GM21526 (cell line): ENCODE data around the gene VDAC1.
A peak's percentile ranks its signal among the peaks of the same experiment; 100 is the strongest.
"Not testable (repeated sequence)": the region's sequence is repeated elsewhere in the genome, so short reads cannot be mapped to it uniquely, and the experiment has no call there.

Source experiments
- ATAC-seq: cut with Tn5 transposase; IDR thresholded peaks from one replicate; pipeline ENCODE4 v1.9.1; 2021; ENCODE audit warnings: moderate library complexity; ENCODE audit not compliant: unreplicated experiment, low FRiP score

VDAC1 gene, protein sequence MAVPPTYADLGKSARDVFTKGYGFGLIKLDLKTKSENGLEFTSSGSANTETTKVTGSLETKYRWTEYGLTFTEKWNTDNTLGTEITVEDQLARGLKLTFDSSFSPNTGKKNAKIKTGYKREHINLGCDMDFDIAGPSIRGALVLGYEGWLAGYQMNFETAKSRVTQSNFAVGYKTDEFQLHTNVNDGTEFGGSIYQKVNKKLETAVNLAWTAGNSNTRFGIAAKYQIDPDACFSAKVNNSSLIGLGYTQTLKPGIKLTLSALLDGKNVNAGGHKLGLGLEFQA

DNA sequence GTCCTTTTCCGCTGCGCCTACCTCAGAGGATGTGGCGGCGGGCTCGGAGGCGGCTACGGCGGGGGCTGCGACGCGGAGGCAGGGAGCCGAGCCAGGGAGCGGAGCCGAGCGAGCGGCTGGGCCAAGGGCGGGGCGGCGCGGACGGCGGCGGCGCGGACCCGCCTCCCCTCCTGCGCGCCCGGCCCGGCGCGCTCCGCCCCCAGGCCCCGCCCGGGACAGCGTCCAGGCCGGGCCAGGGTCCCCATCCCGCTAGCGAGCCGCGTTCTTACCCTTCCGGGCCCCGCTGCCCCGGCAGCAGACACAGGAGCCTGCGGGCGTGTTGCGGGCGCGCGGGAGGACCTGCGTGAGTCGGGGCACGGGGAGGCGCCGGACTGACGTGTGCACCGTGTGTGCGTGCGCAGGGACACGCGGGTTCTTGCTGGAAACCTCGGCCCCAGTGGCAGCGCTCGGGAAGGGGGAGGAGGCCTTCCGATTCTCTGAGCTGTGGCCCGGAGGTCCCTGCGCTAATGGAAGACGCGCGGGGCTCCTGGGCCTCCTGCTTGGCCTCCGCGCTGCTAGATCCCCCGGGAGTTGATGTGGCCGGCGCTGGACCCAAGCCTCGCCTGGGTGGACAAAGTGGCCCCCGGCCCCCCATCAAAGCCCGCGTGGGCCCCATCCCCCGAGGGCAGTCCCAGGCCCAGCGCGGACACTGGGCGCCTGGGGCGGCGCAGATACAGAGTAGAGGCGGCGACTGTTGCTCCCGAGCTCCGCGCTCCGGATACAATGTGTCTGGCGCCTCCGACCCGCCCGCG, at the start of gene VDAC1:
Gene VDAC1 (minus strand): TSS at position 350 of the 791 bp plus-strand sequence. CDS start 11,963 bp downstream, outside the sequence.
- peak; percentile 69 for ATAC-seq

GRCh38 chr5:134053840-134054338, 49.1 kb upstream of the VDAC1 start:
- ATAC-seq, result no peak

DNA sequence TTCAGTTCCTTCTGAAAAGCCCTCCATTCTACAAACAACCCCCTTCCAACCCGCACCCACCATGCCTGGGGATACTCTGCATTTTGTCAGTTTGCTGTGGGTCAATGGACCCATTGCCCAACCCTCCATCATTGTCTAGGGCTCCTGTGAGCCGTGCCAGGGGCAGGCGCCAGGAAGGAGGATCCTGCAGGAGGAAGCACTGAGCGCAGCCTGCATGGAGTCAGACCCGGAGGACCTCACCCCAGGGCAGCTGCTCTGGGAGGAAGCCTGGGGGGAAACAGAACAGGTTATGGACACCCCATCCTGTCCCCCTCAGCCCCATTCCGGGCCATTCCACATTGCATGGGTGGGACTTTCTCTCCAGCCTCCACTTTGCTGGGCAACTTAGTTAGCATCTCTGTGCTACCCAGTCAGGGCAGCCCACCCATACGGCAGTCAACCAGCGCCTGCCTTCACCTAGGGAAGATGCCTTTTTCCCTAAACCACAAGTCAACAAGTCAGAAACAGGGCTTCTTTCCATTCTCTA, 48.6 kb upstream of the VDAC1 start:
- ATAC-seq, result no peak

- ATAC-seq, result no peak
Measured at GRCh38 chr5:134051305-134051704, 46.5 kb upstream of the VDAC1 start.

DNA sequence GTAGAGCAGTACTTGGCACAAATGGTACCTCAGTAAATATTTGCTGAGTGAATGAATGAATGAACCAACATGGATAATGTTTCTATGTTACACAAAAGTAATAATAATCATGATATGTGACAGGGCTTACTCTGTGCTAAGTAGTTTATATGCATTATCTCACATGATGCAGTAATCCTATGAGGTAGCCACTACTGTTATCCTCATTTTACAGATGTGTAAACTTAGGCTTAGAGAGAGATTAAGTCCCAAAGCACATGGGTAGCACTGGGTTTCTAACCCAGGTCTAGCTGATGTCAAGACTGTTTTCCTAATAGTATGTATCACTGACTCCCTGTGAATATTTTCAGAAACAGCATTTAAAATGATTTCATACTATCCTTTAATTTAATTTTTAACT, 44.1 kb upstream of the VDAC1 start:
- ATAC-seq, result no peak

- ATAC-seq, result no peak
Measured at GRCh38 chr5:134047687-134048056, 42.9 kb upstream of the VDAC1 start.

DNA sequence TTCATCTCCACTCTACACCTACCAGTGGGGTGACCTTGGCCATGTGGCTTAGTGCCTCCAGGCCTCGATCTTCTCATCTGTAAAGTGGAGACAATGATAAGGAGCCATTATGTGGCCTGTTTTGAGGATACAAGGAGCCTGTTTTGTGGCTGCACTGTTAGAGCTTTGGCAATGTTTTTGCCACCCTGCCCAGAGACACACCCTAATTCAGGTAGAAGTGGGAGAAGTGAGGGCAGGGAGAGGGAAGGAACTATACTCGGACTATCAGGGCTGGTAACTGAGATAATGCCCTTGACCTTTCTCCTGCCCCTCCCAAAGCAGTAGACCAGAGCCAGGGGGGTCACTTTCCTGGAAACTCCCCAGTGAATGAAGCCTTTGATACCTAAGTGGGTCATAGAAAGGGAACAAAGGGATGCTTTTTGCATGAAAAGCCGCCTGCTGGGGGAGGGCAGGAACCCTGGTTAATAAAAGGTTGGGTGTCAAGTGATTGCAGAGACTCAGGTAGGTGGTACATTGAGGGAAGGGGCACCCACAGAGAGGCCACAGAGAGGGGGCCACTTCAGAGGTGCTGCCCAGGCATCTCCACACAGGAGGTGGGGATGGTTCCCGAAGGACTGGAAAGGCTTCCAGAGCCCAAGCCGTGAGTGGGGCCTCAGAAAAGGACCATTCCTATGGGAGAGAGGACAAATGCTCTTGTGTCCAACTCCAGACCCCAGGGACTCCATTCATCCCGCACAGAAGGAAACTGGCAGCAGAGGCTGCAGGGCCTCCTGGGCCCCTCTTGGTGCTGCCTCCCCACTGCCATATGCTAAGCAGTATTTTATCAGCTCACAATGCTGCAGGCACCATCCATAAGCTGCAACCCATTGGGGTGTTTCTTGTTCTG, 42.3 kb upstream of the VDAC1 start:
- ATAC-seq, result no peak

- no peak for ATAC-seq
Measured at GRCh38 chr5:134046330-134046729, 41.6 kb upstream of the VDAC1 start.

DNA sequence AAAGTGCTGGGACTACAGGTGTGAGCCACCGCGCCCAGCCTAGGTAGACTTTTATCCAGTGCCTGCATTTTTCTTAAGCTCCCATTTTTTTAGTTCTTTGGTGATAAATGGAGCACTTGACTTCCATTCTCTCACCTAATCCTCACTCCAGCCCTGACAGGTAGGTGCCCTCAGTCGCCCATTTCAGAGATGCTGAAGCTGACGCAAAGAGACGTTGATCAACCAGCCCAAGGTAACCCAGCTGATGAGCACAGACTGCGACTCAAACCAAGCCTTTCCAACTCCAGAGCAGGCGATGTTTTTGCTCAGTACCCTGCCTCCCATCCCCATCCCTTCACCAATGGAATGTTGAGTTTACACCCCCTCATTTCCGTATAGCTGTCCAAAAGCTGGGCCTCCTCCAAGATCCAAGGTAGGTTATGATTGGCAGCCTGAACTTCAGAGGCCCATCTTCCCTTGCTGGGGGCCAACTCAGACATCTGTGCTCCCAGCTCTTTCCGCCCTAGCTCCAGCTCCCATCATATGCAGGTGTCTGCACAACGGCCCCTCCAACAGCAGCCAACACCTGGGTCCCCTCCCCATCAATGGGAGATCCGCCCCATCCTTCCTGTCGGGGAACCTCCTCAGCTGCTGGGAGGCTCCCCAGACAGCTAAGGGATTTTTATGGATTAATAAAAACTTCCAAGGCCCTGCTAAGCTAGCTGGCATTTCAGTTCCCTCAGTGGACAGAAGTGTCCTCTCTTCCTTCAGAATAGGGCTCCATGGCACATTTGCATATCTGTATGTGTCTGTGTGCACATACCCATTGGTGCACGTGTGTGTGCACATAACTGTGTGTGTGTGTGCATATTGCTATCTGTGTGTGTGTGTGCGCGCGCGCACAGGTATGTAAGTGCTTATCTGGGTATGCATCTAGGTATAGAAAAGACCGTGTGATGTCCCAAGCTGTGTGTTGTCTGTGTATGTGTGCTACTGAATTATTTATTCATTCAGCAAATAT, 39.3 kb upstream of the VDAC1 start:
- ATAC-seq, result no peak

GRCh38 chr5:134041570-134042411, 37.0 kb upstream of the VDAC1 start:
- ATAC-seq, result no peak

DNA sequence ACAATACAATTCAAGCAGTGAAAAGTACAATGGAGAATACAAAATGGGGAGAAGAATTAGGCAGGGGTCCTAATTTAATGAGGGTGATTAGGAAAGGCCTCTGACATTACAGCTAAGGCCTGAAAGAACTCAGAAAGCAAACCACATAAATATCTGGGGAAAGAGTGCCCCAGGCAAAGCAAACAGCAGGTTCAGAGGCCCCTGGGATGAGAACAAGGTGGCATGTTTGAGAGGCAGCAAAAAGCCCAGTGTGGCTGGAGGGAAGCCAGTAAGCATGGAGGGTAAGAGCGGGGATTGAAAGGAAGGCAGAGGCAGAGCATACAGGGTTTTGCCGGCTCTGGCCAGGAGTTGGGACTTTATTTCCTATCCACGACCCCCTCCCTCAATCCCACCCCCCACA, 33.4 kb upstream of the VDAC1 start:
- ATAC-seq, result no peak

DNA sequence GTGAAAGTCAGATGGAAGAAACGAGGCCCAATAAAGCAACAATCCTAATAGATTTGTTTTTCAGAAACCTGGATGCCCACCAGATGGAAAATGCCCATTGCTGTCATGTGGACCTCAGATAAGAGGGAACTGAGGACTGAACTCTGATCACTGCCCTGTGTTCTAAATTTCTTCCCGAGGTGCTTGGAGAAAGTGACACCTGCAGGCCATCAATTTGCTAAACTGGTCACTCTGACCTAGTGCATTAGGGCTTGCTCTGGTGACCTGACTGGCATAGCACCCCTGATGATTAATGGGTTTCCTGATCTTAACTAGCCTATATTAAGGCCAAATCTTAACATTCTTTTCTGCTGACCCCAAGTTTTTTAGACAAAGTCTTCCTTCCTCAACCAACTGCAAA, 32.4 kb upstream of the VDAC1 start:
- no peak for ATAC-seq

- no peak for ATAC-seq
Measured at GRCh38 chr5:134034326-134034725, 29.6 kb upstream of the VDAC1 start.

GRCh38 chr5:134030303-134030964, 25.7 kb upstream of the VDAC1 start:
- ATAC-seq, result not testable (repeated sequence)

DNA sequence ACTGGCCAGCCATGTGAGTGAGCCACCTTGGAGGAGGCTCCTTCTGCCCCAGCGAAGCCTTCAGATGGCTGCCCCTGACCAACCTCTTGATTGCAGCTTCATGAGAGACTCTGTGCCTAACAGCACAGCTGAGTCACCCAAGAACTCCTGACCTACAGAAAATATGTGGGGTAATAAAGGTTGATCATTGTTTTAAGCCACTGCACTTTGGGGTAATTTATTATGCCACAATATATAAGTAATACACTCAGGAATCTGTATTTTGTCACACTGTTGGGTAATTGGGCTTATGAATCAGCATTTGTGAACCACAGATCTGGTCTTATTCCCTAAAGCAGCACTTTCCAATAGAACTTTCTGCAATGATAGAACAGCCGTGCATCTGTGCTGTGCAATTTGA, 24.4 kb upstream of the VDAC1 start:
- no peak for ATAC-seq

- no peak for ATAC-seq
Measured at GRCh38 chr5:134028496-134028895, 23.7 kb upstream of the VDAC1 start.

DNA sequence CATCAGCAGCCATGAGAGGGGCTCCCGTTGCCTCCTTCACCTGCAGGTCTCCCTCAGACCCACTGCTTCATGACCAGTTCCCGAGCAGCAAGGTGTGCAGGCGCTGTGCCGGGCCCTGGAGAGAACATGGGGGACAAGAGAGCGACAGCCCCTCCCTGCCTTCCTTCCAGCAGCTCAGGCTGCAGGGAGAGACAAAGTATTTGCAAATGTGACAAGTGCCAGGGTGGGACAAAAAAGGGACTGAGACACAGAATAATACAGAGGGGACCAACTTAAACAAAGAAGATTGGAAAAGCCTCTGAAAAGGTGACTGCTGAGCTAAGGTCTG, 22.5 kb upstream of the VDAC1 start:
- ATAC-seq, result no peak
